Ishikawa (cell line): ENCODE data around the gene ACSL4.

Experiments used
- CREB1 ChIP-seq: IDR thresholded peaks from 2 replicates; pipeline ENCODE4 v1.6.1; 2012; ENCODE audit warnings: low read depth
- TAF1 ChIP-seq: IDR thresholded peaks from 2 replicates; pipeline ENCODE4 v1.6.1; 2012; ENCODE audit warnings: low read depth, mild to moderate bottlenecking

GRCh38 chrX:109635146-109635545, 97.9 kb downstream of the ACSL4 start:
- TF ChIP-seq CREB1 = no peak
- no peak for TF ChIP-seq TAF1
